GM13976 (cell line): ENCODE measurements around the gene FIGNL1.

Source experiments
- DNase-seq: peaks from one replicate; pipeline ENCODE4 v3.0.0; 2012; ENCODE audit warnings: low spot score
- in situ Hi-C: fragments of 300-500 bp; cut with MboI; formaldehyde crosslinking; loops from one replicate; pipeline ENCODE4 v1.12.0; 2022; ENCODE audit warnings: low sequenced_read_pairs, mixed read lengths, inconsistent platforms; ENCODE audit not compliant: unreplicated experiment
- TF ChIP-seq, protein P1 (sequence below): IDR thresholded peaks from 2 replicates; pipeline ENCODE4 v1.5.1; 2012; ENCODE audit warnings: borderline replicate concordance, mild to moderate bottlenecking; ENCODE audit not compliant: insufficient read depth; ENCODE audit errors: extremely low read depth, missing control alignments, control extremely low read depth

The FIGNL1 gene

DNA sequence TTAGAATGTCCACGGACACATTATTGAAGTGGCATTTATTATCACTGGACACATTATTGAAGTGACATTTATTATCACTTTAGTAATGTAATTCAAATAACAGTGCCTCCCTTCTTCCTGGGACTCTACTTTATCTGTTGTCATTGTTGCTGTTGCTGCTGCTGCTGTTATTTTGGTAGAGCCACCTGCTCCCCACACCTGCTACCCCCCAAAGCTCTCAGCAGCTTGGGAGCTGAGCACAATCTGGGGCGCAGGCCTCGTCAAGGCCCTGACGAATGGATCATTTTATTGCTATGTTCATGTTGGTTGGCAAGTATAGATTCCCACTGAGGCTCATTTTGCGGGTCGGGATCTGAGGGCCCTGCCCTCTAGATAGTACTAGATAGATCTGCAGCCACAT is 24.8 kb downstream of the FIGNL1 start:
- no peak for DNase-seq
- in situ Hi-C loops, result no loop called here
- TF ChIP-seq, protein P1, sequence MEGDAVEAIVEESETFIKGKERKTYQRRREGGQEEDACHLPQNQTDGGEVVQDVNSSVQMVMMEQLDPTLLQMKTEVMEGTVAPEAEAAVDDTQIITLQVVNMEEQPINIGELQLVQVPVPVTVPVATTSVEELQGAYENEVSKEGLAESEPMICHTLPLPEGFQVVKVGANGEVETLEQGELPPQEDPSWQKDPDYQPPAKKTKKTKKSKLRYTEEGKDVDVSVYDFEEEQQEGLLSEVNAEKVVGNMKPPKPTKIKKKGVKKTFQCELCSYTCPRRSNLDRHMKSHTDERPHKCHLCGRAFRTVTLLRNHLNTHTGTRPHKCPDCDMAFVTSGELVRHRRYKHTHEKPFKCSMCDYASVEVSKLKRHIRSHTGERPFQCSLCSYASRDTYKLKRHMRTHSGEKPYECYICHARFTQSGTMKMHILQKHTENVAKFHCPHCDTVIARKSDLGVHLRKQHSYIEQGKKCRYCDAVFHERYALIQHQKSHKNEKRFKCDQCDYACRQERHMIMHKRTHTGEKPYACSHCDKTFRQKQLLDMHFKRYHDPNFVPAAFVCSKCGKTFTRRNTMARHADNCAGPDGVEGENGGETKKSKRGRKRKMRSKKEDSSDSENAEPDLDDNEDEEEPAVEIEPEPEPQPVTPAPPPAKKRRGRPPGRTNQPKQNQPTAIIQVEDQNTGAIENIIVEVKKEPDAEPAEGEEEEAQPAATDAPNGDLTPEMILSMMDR, result no peak

DNA sequence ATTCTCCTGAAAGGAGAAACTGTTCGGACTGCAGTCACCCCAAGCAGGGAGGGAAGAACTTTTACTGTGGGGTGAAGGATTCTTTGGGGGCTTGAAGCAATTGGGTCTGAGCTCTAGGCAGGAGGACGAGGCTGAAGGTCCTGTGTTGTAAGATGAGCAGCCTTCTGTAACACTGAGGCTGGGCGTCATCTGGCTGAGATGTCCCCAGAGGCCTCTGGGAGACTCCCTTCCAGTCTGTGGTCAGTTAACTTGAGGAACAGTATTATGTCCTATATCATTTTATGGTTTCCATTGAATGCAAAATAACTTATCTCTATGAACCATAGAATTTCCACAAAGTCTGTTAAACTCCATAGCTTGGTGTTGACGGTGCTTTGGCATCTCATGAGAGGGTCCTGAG is 26.3 kb downstream of the FIGNL1 start:
- in situ Hi-C loops, result no loop called here
- TF ChIP-seq, protein P1, result no peak
- no peak for DNase-seq

DNA sequence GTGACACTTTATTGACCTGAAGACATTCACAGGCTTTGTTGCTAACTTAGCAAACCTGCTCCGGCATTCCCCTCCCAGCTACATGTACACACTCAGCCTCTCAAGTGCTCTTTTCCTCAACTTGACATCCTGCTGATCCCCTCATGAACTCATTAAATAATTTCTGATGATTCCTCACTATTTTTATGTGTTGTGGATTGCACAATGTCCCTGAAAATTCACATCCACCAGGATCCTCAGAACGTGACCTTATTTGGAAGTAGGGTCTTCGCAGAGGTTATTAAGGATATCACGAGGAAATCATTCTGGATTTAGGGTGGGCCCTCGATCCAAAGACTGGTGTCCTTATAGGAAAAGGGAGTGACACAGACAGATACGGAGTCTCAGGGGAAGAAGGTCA is 27.3 kb downstream of the FIGNL1 start:
- in situ Hi-C loops, result no loop called here
- TF ChIP-seq, protein P1, result no peak
- DNase-seq, result no peak

DNA sequence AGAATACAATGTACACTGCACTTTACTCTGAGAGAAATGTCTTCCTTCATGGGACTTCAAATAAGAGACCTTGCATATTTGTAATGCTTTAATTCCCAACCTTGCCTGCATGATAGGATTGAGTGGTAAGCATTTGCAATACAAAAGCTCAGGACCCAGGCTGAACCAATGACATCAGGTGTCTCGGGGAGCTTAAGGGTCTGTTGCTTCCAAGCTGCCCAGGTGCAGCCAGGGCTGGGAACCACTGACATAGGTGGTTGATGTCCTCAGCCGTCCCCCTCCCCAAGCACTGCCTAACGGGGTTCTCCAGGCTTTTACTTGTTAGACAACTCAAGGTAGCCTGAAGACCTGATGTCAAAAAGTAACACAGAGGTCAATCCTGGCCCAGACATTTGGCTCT is 29.1 kb downstream of the FIGNL1 start:
- DNase-seq, result no peak
- TF ChIP-seq, protein P1, result no peak
- in situ Hi-C loops, result no loop called here

DNA sequence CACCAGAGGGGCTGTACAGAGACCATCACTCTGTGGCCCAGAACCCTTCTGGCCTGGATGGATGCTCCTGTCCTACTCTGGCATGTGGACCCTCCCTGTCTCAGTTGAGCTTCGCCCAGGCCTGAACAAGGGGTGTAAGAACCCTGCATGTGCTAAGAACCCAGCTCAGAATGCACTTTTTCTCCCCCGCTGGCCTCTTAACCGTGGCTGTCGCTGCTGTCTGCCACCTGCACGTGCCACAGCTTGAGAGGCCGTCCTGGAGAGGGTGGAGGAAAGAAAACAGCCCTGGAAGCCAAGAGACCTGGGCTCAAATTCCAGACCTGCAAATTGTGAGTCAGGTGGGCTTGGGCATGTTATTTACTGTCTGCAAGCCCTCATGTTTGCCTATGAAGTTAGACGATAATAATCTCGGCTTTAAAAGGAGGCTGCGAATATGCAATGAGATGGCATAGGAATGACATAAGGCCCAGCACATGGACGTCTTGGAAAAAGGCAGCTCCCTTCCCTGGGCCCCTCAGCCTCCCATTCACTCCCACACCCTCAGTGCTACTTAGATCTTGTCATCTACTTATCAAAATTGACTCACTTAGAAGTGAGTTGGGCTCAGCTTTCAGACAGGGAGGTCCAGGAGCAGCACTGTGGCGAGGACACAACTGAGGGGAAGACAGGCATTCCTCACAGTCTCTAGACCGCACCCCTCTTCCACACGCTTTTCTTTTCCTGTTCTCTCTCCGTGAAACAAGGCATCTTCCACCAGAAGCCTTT is 31.4 kb downstream of the FIGNL1 start:
- TF ChIP-seq, protein P1, result no peak
- in situ Hi-C loops, result loop anchor here (5.0 to 10.0 kb wide), 2 partner anchors 216 to 274 kb away; no protein-coding TSS in a partner anchor
- DNase-seq, result no peak

DNA sequence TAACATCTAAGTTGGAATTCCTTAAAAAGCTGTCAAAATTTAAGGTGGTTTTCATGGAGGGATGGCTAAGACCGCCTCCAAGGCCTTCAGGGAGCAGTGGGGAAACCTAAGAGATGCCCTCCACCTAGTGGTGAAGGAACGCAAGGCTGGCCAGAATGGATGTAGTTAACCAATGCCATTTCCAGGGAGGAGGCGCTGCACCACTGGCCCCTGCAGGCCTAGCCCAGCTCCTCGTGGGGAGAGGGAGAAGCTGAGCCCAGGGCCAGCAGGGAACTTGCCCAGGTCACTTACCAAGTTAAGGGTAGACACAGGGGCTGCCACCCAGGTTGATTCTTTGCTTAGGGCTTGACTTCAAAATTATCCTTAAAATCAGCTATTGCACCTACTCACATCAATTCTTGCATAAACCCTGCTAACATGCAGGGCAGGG is 32.0 kb downstream of the FIGNL1 start:
- DNase-seq, result peak; percentile 72
- TF ChIP-seq, protein P1, result peak; percentile 90
- in situ Hi-C loops, result loop anchor here (5.0 to 10.0 kb wide), 2 partner anchors 216 to 273 kb away; no protein-coding TSS in a partner anchor
